PC-3 (cell line): ENCODE results near the gene TNK1.

Source experiments
- EZH2 ChIP-seq: fragments of 300-600 bp; sonication (generic); IDR thresholded peaks from one replicate; pipeline ENCODE4 v1.6.1; 2017; ENCODE audit warnings: antibody characterized with exemption, mild to moderate bottlenecking, low read length; ENCODE audit not compliant: unreplicated experiment
- TF ChIP-seq, protein P1 (sequence below): fragments of 300-600 bp; sonication (generic); conservative IDR thresholded peaks from 2 replicates; pipeline ENCODE4 v1.5.1; 2017; ENCODE audit warnings: antibody characterized with exemption, low read depth, mild to moderate bottlenecking, low read length

GRCh38 chr17:7347630-7348477, 33.0 kb upstream of the TNK1 start:
- TF ChIP-seq, protein P1, sequence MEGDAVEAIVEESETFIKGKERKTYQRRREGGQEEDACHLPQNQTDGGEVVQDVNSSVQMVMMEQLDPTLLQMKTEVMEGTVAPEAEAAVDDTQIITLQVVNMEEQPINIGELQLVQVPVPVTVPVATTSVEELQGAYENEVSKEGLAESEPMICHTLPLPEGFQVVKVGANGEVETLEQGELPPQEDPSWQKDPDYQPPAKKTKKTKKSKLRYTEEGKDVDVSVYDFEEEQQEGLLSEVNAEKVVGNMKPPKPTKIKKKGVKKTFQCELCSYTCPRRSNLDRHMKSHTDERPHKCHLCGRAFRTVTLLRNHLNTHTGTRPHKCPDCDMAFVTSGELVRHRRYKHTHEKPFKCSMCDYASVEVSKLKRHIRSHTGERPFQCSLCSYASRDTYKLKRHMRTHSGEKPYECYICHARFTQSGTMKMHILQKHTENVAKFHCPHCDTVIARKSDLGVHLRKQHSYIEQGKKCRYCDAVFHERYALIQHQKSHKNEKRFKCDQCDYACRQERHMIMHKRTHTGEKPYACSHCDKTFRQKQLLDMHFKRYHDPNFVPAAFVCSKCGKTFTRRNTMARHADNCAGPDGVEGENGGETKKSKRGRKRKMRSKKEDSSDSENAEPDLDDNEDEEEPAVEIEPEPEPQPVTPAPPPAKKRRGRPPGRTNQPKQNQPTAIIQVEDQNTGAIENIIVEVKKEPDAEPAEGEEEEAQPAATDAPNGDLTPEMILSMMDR, result no peak
- no peak for TF ChIP-seq EZH2
